Activated CD4-positive, alpha-beta T cell treated with anti-CD3 and anti-CD28 coated beads, Interleukin-2, amount 10 ng/mL, durations not matched to agents 7 days and 5 days (primary cell): ENCODE measurements around the gene FLT4. TPM values are rescaled to one million over a fixed set of nuclear protein-coding genes. Genes with fewer than 3 reads are reported as not detected.
A peak's percentile ranks its signal among the peaks of the same experiment; 100 is the strongest.
"Not testable (repeated sequence)": the region's sequence is repeated elsewhere in the genome, so short reads cannot be mapped to it uniquely, and the experiment has no call there.

Experiments
- CTCF ChIA-PET: fragments of 350-600 bp; sonication (Branson Sonifier 250); formaldehyde crosslinking; loops from one replicate; lab custom pipeline; 2021; ENCODE audit warnings: antibody characterized with exemption; lab: Charles Lee
- POLR2A ChIA-PET: fragments of 350-600 bp; sonication (Branson Sonifier 250); formaldehyde crosslinking; loops from one replicate; lab custom pipeline; 2021; ENCODE audit warnings: antibody characterized with exemption; lab: Charles Lee
- DNase-seq: peaks from one replicate; pipeline ENCODE4 v3.0.0-alpha.2; 2020
- H3K27ac Mint-ChIP-seq: one replicate; pipeline ENCODE4 v1.8.0; 2021; ENCODE audit warnings: mild to moderate bottlenecking, moderate library complexity, mixed read lengths
- H3K27me3 Mint-ChIP-seq: one replicate; pipeline ENCODE4 v1.8.0; 2021; ENCODE audit warnings: mixed read lengths
- H3K36me3 Mint-ChIP-seq: one replicate; pipeline ENCODE4 v1.8.0; 2021; ENCODE audit warnings: low read depth, mixed read lengths
- H3K4me1 Mint-ChIP-seq: one replicate; pipeline ENCODE4 v1.8.0; 2021; ENCODE audit warnings: mixed read lengths
- H3K4me3 Mint-ChIP-seq: one replicate; pipeline ENCODE4 v1.8.0; 2021; ENCODE audit warnings: mild to moderate bottlenecking, moderate library complexity, mixed read lengths
- H3K9me3 Mint-ChIP-seq: one replicate; pipeline ENCODE4 v1.8.0; 2021; ENCODE audit warnings: mixed read lengths
- total RNA-seq, 2 experiments: library from RNA; stranded (reverse); gene quantifications; one replicate each; pipeline ENCODE4 v1.2.3, GENCODE V29; 2021

FLT4 gene
- total RNA-seq, 2 experiments from 2014 or later = 0.25 TPM

DNA sequence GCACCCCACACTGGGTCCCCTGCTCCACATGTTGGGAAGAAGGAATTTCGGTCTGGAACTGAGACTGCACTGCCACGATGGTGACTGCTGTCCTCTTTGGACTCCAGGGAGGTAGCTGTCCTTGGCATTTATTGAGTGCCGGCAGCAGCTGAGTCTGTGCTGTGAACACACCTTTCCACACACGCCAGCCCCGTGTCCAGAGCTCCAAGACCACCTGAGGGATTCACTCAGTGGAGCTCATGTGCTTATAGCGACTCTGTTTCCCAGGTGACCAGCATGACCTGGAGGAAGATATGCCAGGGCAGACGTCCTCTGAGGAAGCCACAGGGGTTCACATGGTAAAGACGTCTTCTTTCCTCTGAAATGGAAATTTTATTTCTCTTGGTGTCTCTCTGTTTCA is 33.2 kb upstream of the FLT4 start:
- H3K36me3 Mint-ChIP-seq = no peaks in the 10 kb centered on the region
- no peaks in the 10 kb centered on the region for H3K9me3 Mint-ChIP-seq
- no peaks in the 10 kb centered on the region for H3K27me3 Mint-ChIP-seq
- POLR2A ChIA-PET = no interaction called here
- CTCF ChIA-PET = no interaction called here
- H3K4me1 Mint-ChIP-seq = peaks cover 19% of the 10 kb centered on the region
- H3K4me3 Mint-ChIP-seq = no peak overlapping the region
- no peak for DNase-seq
- no peak overlapping the region for H3K27ac Mint-ChIP-seq

DNA sequence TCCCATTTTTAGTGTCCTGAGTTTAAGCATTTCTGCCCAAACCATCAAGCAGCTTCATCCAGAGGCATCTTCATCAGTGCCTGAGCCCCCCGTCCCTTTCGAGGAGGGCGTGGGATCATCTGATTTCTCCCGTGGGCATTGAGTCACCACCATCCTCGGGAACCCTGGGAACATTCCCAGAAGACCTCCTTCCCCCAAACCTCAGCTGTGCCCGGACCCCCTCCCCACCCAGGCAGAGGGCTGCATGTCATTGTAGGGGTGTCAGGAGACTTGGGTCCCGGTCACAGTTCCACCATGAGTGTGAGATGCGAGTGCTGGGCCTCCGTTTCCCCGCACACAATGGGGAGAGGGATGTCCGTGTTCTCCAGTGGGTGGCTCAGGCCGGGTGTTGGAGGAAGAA is 32.6 kb upstream of the FLT4 start:
- H3K27ac Mint-ChIP-seq, CTCF ChIA-PET, H3K9me3 Mint-ChIP-seq, H3K36me3 Mint-ChIP-seq, DNase-seq, H3K4me3 Mint-ChIP-seq, POLR2A ChIA-PET, H3K27me3 Mint-ChIP-seq: not testable (repeated sequence)
- H3K4me1 Mint-ChIP-seq = peaks cover 19% of the 10 kb centered on the region

GRCh38 chr5:180678319-180678718 is 28.9 kb upstream of the FLT4 start:
- peaks cover 15% of the 10 kb centered on the region for H3K27me3 Mint-ChIP-seq
- DNase-seq, CTCF ChIA-PET, H3K36me3 Mint-ChIP-seq, H3K27ac Mint-ChIP-seq, H3K4me3 Mint-ChIP-seq, H3K9me3 Mint-ChIP-seq, H3K4me1 Mint-ChIP-seq, POLR2A ChIA-PET: not testable (repeated sequence)

DNA sequence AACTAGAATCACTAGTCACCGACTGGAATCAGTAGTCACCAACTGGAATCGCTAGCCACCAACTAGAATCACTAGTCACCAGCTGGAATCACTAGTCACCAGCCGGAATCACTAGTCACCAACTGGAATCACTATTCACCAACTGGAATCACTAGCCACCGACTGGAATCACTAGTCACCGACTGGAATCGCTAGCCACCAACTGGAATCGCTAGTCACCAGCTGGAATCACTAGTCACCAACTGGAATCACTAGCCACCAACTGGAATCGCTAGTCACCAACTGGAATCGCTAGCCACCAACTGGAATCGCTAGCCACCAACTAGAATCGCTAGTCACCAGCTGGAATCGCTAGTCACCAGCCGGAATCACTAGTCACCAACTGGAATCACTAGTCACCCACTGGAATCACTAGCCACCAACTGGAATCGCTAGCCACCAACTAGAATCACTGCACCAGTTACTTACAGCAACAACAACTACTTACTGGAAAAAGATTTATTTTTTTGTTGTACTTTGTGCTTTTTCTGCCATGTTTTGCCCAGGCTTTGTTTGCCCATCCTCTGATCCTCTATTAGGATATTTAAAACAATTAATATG is 25.7 kb upstream of the FLT4 start:
- DNase-seq = no peak
- peaks cover 6% of the 10 kb centered on the region for H3K4me1 Mint-ChIP-seq
- peaks cover 20% of the 10 kb centered on the region for H3K27me3 Mint-ChIP-seq
- no peak overlapping the region for H3K27ac Mint-ChIP-seq
- CTCF ChIA-PET = interaction anchor here (1.0 kb wide), 1 partner anchor 9 kb away, joined by 3 read pairs; no protein-coding TSS in a partner anchor
- no peaks in the 10 kb centered on the region for H3K36me3 Mint-ChIP-seq
- POLR2A ChIA-PET = no interaction called here
- H3K4me3 Mint-ChIP-seq = no peak overlapping the region
- no peaks in the 10 kb centered on the region for H3K9me3 Mint-ChIP-seq

GRCh38 chr5:180674090-180674475 is 24.7 kb upstream of the FLT4 start:
- H3K9me3 Mint-ChIP-seq, H3K4me3 Mint-ChIP-seq, H3K27ac Mint-ChIP-seq, POLR2A ChIA-PET, H3K36me3 Mint-ChIP-seq, DNase-seq, CTCF ChIA-PET: not testable (repeated sequence)
- Mint-ChIP-seq H3K4me1 (peaks cover 14% of the 10 kb centered on the region), H3K27me3 (peaks cover 20% of the 10 kb centered on the region)

DNA sequence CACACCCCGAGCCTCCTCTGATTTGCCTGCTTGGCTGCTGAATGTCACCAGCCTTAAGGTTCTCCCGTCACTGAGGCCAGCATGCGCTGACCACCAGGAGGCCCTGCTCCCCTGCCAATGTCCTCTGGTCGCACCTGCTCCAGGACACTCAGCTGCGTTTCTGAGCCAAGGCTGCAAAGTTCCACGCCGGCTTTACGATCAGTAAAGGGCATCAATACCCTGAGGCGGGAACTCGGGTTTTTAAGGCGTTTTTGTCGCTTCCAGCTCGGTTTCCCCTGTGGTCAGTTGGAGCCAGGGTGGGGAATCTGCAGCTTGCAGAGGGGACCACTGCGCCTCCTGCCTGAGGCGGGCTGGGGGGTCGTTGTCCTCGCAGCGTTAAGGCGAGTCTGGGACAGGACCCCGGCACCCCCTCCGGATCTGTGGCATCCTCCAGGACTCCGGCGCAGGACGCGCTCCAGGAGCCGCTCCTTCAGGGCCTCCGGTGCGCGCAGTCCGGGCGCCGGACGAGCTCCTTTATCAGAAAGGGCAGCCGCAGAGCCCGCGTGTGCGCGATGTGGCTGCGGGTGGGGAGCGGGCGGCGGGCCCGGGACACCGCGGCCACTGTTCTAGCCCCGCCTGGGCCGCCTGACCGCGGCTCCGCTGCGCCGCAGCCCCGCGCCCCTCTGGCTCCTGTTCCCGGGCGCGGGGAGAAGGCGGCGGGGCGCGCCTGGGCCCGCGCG is 24.1 kb upstream of the FLT4 start:
- Mint-ChIP-seq H3K36me3 (no peaks in the 10 kb centered on the region), H3K4me3 (no peak overlapping the region), H3K27me3 (peaks cover 20% of the 10 kb centered on the region), H3K27ac (no peak overlapping the region), H3K9me3 (no peaks in the 10 kb centered on the region), H3K4me1 (peaks cover 14% of the 10 kb centered on the region)
- POLR2A ChIA-PET = no interaction called here
- DNase-seq = no peak
- CTCF ChIA-PET = no interaction called here

- H3K27ac Mint-ChIP-seq, H3K36me3 Mint-ChIP-seq, H3K9me3 Mint-ChIP-seq, DNase-seq, POLR2A ChIA-PET, H3K4me3 Mint-ChIP-seq: not testable (repeated sequence)
- Mint-ChIP-seq H3K27me3 (peaks cover 20% of the 10 kb centered on the region), H3K4me1 (peaks cover 14% of the 10 kb centered on the region)
- CTCF ChIA-PET = interaction anchor here (1.7 kb wide), 1 partner anchor 15 kb away, joined by 4 read pairs; no protein-coding TSS in a partner anchor
These were observed 22.6 kb upstream of the FLT4 start for GRCh38 chr5:180671958-180672524.

GRCh38 chr5:180670586-180671359 is 21.4 kb upstream of the FLT4 start:
- peaks cover 18% of the 10 kb centered on the region for H3K27me3 Mint-ChIP-seq
- ChIA-PET POLR2A (no interaction called here), CTCF (interaction anchor here (0.9 to 1.7 kb wide), 2 partner anchors 9 to 13 kb away, joined by 3 to 4 read pairs; no protein-coding TSS in a partner anchor)
- H3K36me3 Mint-ChIP-seq = no peaks in the 10 kb centered on the region
- no peak overlapping the region for H3K27ac Mint-ChIP-seq
- H3K9me3 Mint-ChIP-seq = no peaks in the 10 kb centered on the region
- peaks cover 14% of the 10 kb centered on the region for H3K4me1 Mint-ChIP-seq
- H3K4me3 Mint-ChIP-seq = peak overlapping the region; percentile 50
- peak; percentile 61 for DNase-seq

- POLR2A ChIA-PET = no interaction called here
These were observed 20.8 kb upstream of the FLT4 start for GRCh38 chr5:180670157-180670556.

DNA sequence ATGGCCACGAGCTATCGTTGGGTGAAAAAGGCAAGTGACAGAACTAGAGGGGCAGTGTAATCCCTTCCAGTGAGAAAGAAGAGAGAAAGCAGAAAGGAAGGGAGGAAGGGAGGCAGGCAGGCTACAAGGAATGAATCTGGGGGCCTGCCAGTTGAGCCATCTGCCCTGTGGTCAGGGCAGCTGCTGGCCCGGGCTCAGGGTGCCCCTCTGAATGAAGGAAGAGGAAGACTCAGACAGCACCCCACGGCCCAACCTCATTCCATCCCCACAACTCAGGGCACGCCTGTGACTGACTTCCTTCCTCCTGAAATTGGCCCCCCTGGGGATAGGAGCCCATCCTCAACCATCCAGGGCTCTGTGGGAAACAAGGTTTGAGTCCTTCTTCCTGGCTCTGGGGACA is 20.3 kb upstream of the FLT4 start:
- DNase-seq = no peak
- ChIA-PET CTCF (no interaction called here), POLR2A (no interaction called here)
- Mint-ChIP-seq H3K4me3 (no peak overlapping the region), H3K27ac (no peak overlapping the region), H3K9me3 (no peaks in the 10 kb centered on the region), H3K4me1 (peaks cover 14% of the 10 kb centered on the region), H3K36me3 (no peaks in the 10 kb centered on the region), H3K27me3 (peaks cover 11% of the 10 kb centered on the region)

More at GRCh38 chr5:180670157-180670556, 20.8 kb upstream of the FLT4 start:
- H3K4me1 Mint-ChIP-seq = peaks cover 14% of the 10 kb centered on the region
- no peaks in the 10 kb centered on the region for H3K36me3 Mint-ChIP-seq
- H3K4me3 Mint-ChIP-seq = peak overlapping the region; percentile 50
- H3K27me3 Mint-ChIP-seq = peaks cover 15% of the 10 kb centered on the region
- CTCF ChIA-PET = interaction anchor here (0.9 kb wide), 1 partner anchor 8 kb away, joined by 3 read pairs; no protein-coding TSS in a partner anchor
- DNase-seq = no peak
- H3K27ac Mint-ChIP-seq = no peak overlapping the region
- no peaks in the 10 kb centered on the region for H3K9me3 Mint-ChIP-seq

GRCh38 chr5:180668835-180669596 is 19.6 kb upstream of the FLT4 start:
- Mint-ChIP-seq H3K27ac (no peak overlapping the region), H3K36me3 (no peaks in the 10 kb centered on the region), H3K4me3 (no peak overlapping the region), H3K4me1 (peaks cover 13% of the 10 kb centered on the region), H3K9me3 (no peaks in the 10 kb centered on the region), H3K27me3 (peaks cover 7% of the 10 kb centered on the region)
- POLR2A ChIA-PET = no interaction called here
- DNase-seq = no peak
- CTCF ChIA-PET = no interaction called here

GRCh38 chr5:180666812-180667211 is 17.4 kb upstream of the FLT4 start:
- ChIA-PET POLR2A (no interaction called here), CTCF (interaction anchor here (0.8 kb wide), 1 partner anchor 99 kb away, joined by 6 read pairs; no protein-coding TSS in a partner anchor)
- no peak overlapping the region for H3K4me3 Mint-ChIP-seq
- peaks cover 13% of the 10 kb centered on the region for H3K4me1 Mint-ChIP-seq
- DNase-seq = no peak
- peaks cover 3% of the 10 kb centered on the region for H3K27me3 Mint-ChIP-seq
- H3K27ac Mint-ChIP-seq = no peak overlapping the region
- no peaks in the 10 kb centered on the region for H3K9me3 Mint-ChIP-seq
- no peaks in the 10 kb centered on the region for H3K36me3 Mint-ChIP-seq
